ENCODE measurements around the gene EGR4. TPM values are rescaled to one million over a fixed set of nuclear protein-coding genes. Genes with fewer than 3 reads are reported as not detected.
A peak's percentile ranks its signal among the peaks of the same experiment; 100 is the strongest.

EGR4 gene
- total and polyA plus RNA-seq, 8 donors = 0.09 to 0.94 (median 0.18) TPM; not detected in 3

- TF ChIP-seq CTCF (IDR thresholded peaks at IDR 0.05) = no peak
- intact Hi-C loops (cut with DNase I) = no loop called here
- H3K27ac ChIP-seq = no peak overlapping the region
- FAIRE-seq = no peak
- H3K4me3 ChIP-seq = peak overlapping the region in 2 of 4 donors; percentile 64 to 87
- H3K27me3 ChIP-seq = no peaks in the 10 kb centered on the region
- no peaks in the 10 kb centered on the region for H3K36me3 ChIP-seq
- WGBS, 2 donors = 56 to 57% methylated on average over 5 of the region's 5 CpGs
- H3K4me1 ChIP-seq = no peaks in the 10 kb centered on the region
- ATAC-seq = no peak
- H3K9me3 ChIP-seq = no peaks in the 10 kb centered on the region
- DNase-seq = no peak
Measured at GRCh38 chr2:73282924-73283544, 10.3 kb downstream of the EGR4 start.

- FAIRE-seq (no peak), ATAC-seq (no peak), DNase-seq (no peak)
- no peaks in the 10 kb centered on the region for H3K36me3 ChIP-seq
- H3K4me3 ChIP-seq = no peak overlapping the region
- intact Hi-C loops (cut with DNase I) = no loop called here
- no peak for TF ChIP-seq CTCF (IDR thresholded peaks at IDR 0.05)
- H3K27me3 ChIP-seq = no peaks in the 10 kb centered on the region
- H3K4me1 ChIP-seq = no peaks in the 10 kb centered on the region
- H3K27ac ChIP-seq = no peak overlapping the region
- H3K9me3 ChIP-seq = no peaks in the 10 kb centered on the region
Measured at GRCh38 chr2:73281244-73281643, 12.1 kb downstream of the EGR4 start.

- WGBS, 2 donors = 80 to 82% methylated on average over 9 of the region's 9 CpGs
- H3K36me3 ChIP-seq = no peaks in the 10 kb centered on the region
- intact Hi-C loops (cut with DNase I) = no loop called here
- H3K27me3 ChIP-seq = no peaks in the 10 kb centered on the region
- FAIRE-seq (no peak), DNase-seq (no peak), ATAC-seq (no peak)
- no peaks in the 10 kb centered on the region for H3K4me1 ChIP-seq
- no peak overlapping the region for H3K27ac ChIP-seq
- H3K4me3 ChIP-seq = no peak overlapping the region
- no peaks in the 10 kb centered on the region for H3K9me3 ChIP-seq
- TF ChIP-seq CTCF (IDR thresholded peaks at IDR 0.05) = no peak
Measured at GRCh38 chr2:73279852-73280251, 13.5 kb downstream of the EGR4 start.

GRCh38 chr2:73272270-73272669 lies 21.1 kb downstream of the EGR4 start:
- Histone ChIP-seq H3K36me3 (no peaks in the 10 kb centered on the region), H3K4me1 (peaks cover 0 to 2% (median 0%) of the 10 kb centered on the region in 3 donors), H3K4me3 (no peak overlapping the region), H3K9me3 (no peaks in the 10 kb centered on the region), H3K27me3 (no peaks in the 10 kb centered on the region), H3K27ac (no peak overlapping the region)
- ATAC-seq = no peak
- DNase-seq = no peak
- intact Hi-C loops (cut with DNase I) = no loop called here
- no peak for FAIRE-seq
- WGBS, 2 donors = 88 to 89% methylated on average over 1 of the region's 1 CpG
- TF ChIP-seq CTCF (IDR thresholded peaks at IDR 0.05) = no peak

GRCh38 chr2:73269686-73270465 lies 23.5 kb downstream of the EGR4 start:
- no peak for TF ChIP-seq CTCF (IDR thresholded peaks at IDR 0.05)
- 20 to 22% methylated on average over 20 to 22 of the region's 22 CpGs for WGBS, 2 donors
- Histone ChIP-seq H3K36me3 (no peaks in the 10 kb centered on the region), H3K27me3 (no peaks in the 10 kb centered on the region), H3K27ac (no peak overlapping the region), H3K4me1 (peaks cover 0 to 2% (median 0%) of the 10 kb centered on the region in 3 donors), H3K4me3 (peak overlapping the region in 3 of 4 donors; percentile 4 to 42 (median 29)), H3K9me3 (no peaks in the 10 kb centered on the region)
- intact Hi-C loops (cut with DNase I) = no loop called here
- no peak for DNase-seq
- ATAC-seq = peak in 1 of 4 donors; percentile 3
- no peak for FAIRE-seq

Data from pancreas (tissue), 10 donors.